HepG2 (cell line): ENCODE measurements around the gene PPP6R2. TPM values are rescaled to one million over a fixed set of nuclear protein-coding genes. Genes with fewer than 3 reads are reported as not detected.
"Not testable (repeated sequence)": the region's sequence is repeated elsewhere in the genome, so short reads cannot be mapped to it uniquely, and the experiment has no call there.

Source experiments
- ATAC-seq: fragments of 200-7000 bp; cut with Tn5 transposase; 3 replicates; pipeline ENCODE4 v1.9.1; 2020; ENCODE audit warnings: mild to moderate bottlenecking, moderate library complexity
- BruUV-seq: library from RNA; stranded (reverse); fragments of 400-500 nt; replicated peaks from 2 replicates; lab custom pipeline; 2021; lab: Mats Ljungman, UMichigan
- CTCF ChIA-PET: fragments of 300-600 bp; formaldehyde crosslinking; extraction: SDS; loops from one replicate; lab custom pipeline; 2021; ENCODE audit warnings: low total read pairs, inconsistent platforms, low intra/inter-chr PET ratio; lab: Yijun Ruan, JAX
- POLR2A ChIA-PET: fragments of 350-600 bp; sonication (Branson Sonifier 250); formaldehyde crosslinking; loops from one replicate; lab custom pipeline; 2020; ENCODE audit warnings: antibody characterized with exemption, inconsistent platforms; lab: Yijun Ruan, JAX
- DNase-seq: peaks from one replicate; pipeline ENCODE4 v3.0.0-alpha.2; 2015; ENCODE audit warnings: low spot score
- FAIRE-seq: peaks from 3 replicates; lab custom pipeline; 2011; peaks lifted over from hg19 to GRCh38; lab: Jason Lieb, UNC
- H2AFZ ChIP-seq: one replicate; pipeline ENCODE4 v1.6.1; 2011; ENCODE audit warnings: low read length, inconsistent platforms
- H3K27ac ChIP-seq: fragments of 300-600 bp; 3 replicates; pipeline ENCODE4 v1.8.0; 2011; ENCODE audit warnings: mixed run types, mild to moderate bottlenecking, mixed read lengths, low read length, inconsistent platforms; ENCODE audit not compliant: insufficient read depth; ENCODE audit errors: extremely low read length
- H3K27me3 ChIP-seq, 2 experiments: fragments of 200-600 bp in 1 of 2; 2 replicates in 1 of 2; 3 replicates in 1 of 2; pipeline versions ENCODE4 v1.6.0 to v1.8.0; 2011; ENCODE audit warnings: low read length in 2 of 2, mild to moderate bottlenecking in 2 of 2, moderate library complexity in 2 of 2, inconsistent platforms in 1 of 2; ENCODE audit not compliant: insufficient read depth in 2 of 2, control insufficient read depth in 1 of 2
- H3K36me3 ChIP-seq, 2 experiments: fragments of 200-600 bp in 1 of 2; replicated peaks in 1 of 2; 2 replicates in 1 of 2; 3 replicates in 1 of 2; pipeline versions ENCODE4 v1.5.1 to v1.8.0; 2011; ENCODE audit warnings: low read length in 2 of 2, inconsistent platforms in 1 of 2; ENCODE audit not compliant: insufficient read depth in 2 of 2, control insufficient read depth in 1 of 2
- H3K4me1 ChIP-seq: 2 replicates; pipeline ENCODE4 v1.5.1; 2012; ENCODE audit warnings: low read length, inconsistent platforms; ENCODE audit not compliant: insufficient read depth
- H3K4me2 ChIP-seq: 2 replicates; pipeline ENCODE4 v1.6.0; 2011; ENCODE audit warnings: low read depth, low read length, inconsistent platforms
- H3K4me3 ChIP-seq, 3 experiments: fragments of 200-600 bp in 1 of 3; sonication (generic), shearing (Covaris generic) in 1 of 3; replicated peaks in 1 of 3; 2 replicates each; pipeline ENCODE4 v1.5.1; 2011 to 2016; ENCODE audit warnings: low read length in 3 of 3, inconsistent platforms in 2 of 3, low read depth in 2 of 3, mild to moderate bottlenecking in 2 of 3, control low read depth in 1 of 3, mixed read lengths in 1 of 3; ENCODE audit not compliant: insufficient read depth in 1 of 3
- H3K79me2 ChIP-seq: one replicate; pipeline ENCODE4 v1.6.1; 2011; ENCODE audit warnings: low read length, inconsistent platforms; ENCODE audit not compliant: insufficient read depth
- H3K9ac ChIP-seq: 2 replicates; pipeline ENCODE4 v1.6.0; 2011; ENCODE audit warnings: mild to moderate bottlenecking, low read depth, low read length, inconsistent platforms; ENCODE audit not compliant: insufficient read depth
- H3K9me3 ChIP-seq: 2 replicates; pipeline ENCODE4 v1.5.1; 2012; ENCODE audit warnings: mild to moderate bottlenecking, low read length
- H4K20me1 ChIP-seq: 2 replicates; pipeline ENCODE4 v1.6.0; 2011; ENCODE audit warnings: inconsistent platforms, mild to moderate bottlenecking, low read length, moderate library complexity; ENCODE audit not compliant: insufficient read depth
- CCDC6 ChIP-seq: sonication (generic); formaldehyde crosslinking; IDR thresholded peaks from 2 replicates; pipeline ENCODE4 v1.8.1; 2022; ENCODE audit warnings: mild to moderate bottlenecking, missing genetic modification reagents, moderate library complexity
- CREB1 ChIP-seq, 2 experiments: fragments of 450-650 bp in 1 of 2; IDR thresholded peaks; 2 replicates each; pipeline ENCODE4 v1.6.1; 2016 to 2017; ENCODE audit warnings: control low read depth in 1 of 2, mild to moderate bottlenecking in 1 of 2, missing compliant biosample characterization in 1 of 2, missing genetic modification characterization in 1 of 2
- GABPA ChIP-seq, 2 experiments: IDR thresholded peaks; 2 replicates each; pipeline ENCODE4 v1.6.1; 2011 to 2016; ENCODE audit warnings: low read depth in 2 of 2, low read length in 1 of 2, missing biosample characterization in 1 of 2, missing genetic modification characterization in 1 of 2
- GFI1 ChIP-seq: sonication (generic); formaldehyde crosslinking; IDR thresholded peaks from 2 replicates; pipeline ENCODE4 v1.5.0; 2020; ENCODE audit warnings: missing genetic modification reagents, mild to moderate bottlenecking, borderline replicate concordance
- RCOR2 ChIP-seq: IDR thresholded peaks from 2 replicates; pipeline ENCODE4 v1.6.1; 2016; ENCODE audit warnings: missing biosample characterization, missing genetic modification reagents
- ZFP36L1 ChIP-seq: sonication (generic); formaldehyde crosslinking; IDR thresholded peaks from 2 replicates; pipeline ENCODE4 v1.8.0; 2022; ENCODE audit warnings: mild to moderate bottlenecking, missing genetic modification reagents, moderate library complexity
- ZNF205 ChIP-seq: IDR thresholded peaks from 2 replicates; pipeline ENCODE4 v1.6.1; 2018; ENCODE audit warnings: missing biosample characterization, missing genetic modification reagents
- WGBS: methylation state at CpG from one replicate; pipeline ENCODE4 v1.1.6; 2017; ENCODE audit warnings: low lambda C conversion rate; 5-methylcytosine and 5-hydroxymethylcytosine counted together
- in situ Hi-C: cut with HindIII; loops from 2 replicates; pipeline ENCODE4 v1.10.0; 2017; ENCODE audit warnings: low pct_unique_long_range_greater_than_20kb; ENCODE audit not compliant: extremely low pct_ligation_motif_present
- intact Hi-C: fragments of 100-400 bp; cut with micrococcal nuclease; formaldehyde crosslinking; loops from one replicate; pipeline ENCODE4 v1.10.0; 2022; ENCODE audit not compliant: unreplicated experiment
- polyA plus RNA-seq, 8 experiments: library from polyadenylated mRNA; depleted of rRNA in 3 of 8; stranded (reverse) in 7 of 8; unstranded in 1 of 8; fragments of >200 nt; fragmentation: Illumina TruSeq in 4 of 8; extraction: Trizol in 4 of 8; gene quantifications; 2 replicates each; pipeline versions ENCODE4 v1.2.1 to v1.2.3, GENCODE V29; 2011 to 2016; ENCODE audit warnings: low read depth in 4 of 8, missing spikeins in 1 of 8, mixed read lengths in 1 of 8; ENCODE audit not compliant: insufficient read depth in 1 of 8
- total RNA-seq, 5 experiments: library from RNA; depleted of rRNA; stranded (reverse); fragments of >200 nt; fragmentation: Illumina TruSeq; extraction: Trizol; gene quantifications; 2 replicates each; pipeline ENCODE4 v1.2.3, GENCODE V29; 2016; ENCODE audit warnings: low read depth in 1 of 5

The PPP6R2 gene
- total and polyA plus RNA-seq, 2 of the 13 experiments (the other 11 are each of a cell fraction or from before 2014, with no cell fraction given) = 55.0 to 102 TPM

GRCh38 chr22:50397371-50398060 lies 54.4 kb downstream of the PPP6R2 start:
- POLR2A ChIA-PET = interaction anchor here (0.8 to 2.2 kb wide), 4 partner anchors 10 to 154 kb away, joined by 3 to 32 read pairs (median 4); partner anchors contain the start of gene LMF2
- in situ Hi-C loops; H3K27me3 ChIP-seq; ATAC-seq; H2AFZ ChIP-seq; FAIRE-seq; H3K9ac ChIP-seq; BruUV-seq; H3K9me3 ChIP-seq; DNase-seq; CTCF ChIA-PET; TF ChIP-seq GABPA (IDR thresholded peaks at IDR 0.05; ENCODE audit: low read depth, low read length); CREB1 (IDR thresholded peaks at IDR 0.05): not testable (repeated sequence)
- Histone ChIP-seq H3K79me2 (peaks cover 45% of the 10 kb centered on the region), H4K20me1 (peaks cover 22% of the 10 kb centered on the region; the same call in 1 of the 2 replicates), H3K27ac (peak overlapping the region; percentile 56), H3K36me3 (peaks cover 20 to 44% of the 10 kb centered on the region in 2 experiments), H3K4me3 (peak overlapping the region in 1 of 3 experiments; percentile 11; a peak in 1 of 6 replicates), H3K4me2 (peak overlapping the region; percentile 76), H3K4me1 (peaks cover 87% of the 10 kb centered on the region)
- intact Hi-C loops = loop anchor here (2.0 kb wide), 1 partner anchor 55 kb away; the partner anchor contains the start of gene PPP6R2
- 54% methylated on average over 3 of the region's 4 CpGs for WGBS
- TF ChIP-seq GABPA (CRISPR knock-in tag; IDR thresholded peaks at IDR 0.05; ENCODE audit: low read depth) = 0 out of 2 replicates have a peak, but pooled peaks have one; percentile 2
- 0 out of 2 replicates have a peak, but pooled peaks have one; percentile 4 for TF ChIP-seq CCDC6
- TF ChIP-seq GFI1 (CRISPR knock-in tag) = peak; percentile 11; the same call in 1 of the 2 replicates
- peak; percentile 4; the same call in 1 of the 2 replicates for TF ChIP-seq RCOR2 (CRISPR knock-in tag)
- TF ChIP-seq ZNF205 (CRISPR knock-in tag) = 0 out of 2 replicates have a peak, but pooled peaks have one; percentile 21
- TF ChIP-seq ZFP36L1 (CRISPR knock-in tag) = 0 out of 2 replicates have a peak, but pooled peaks have one; percentile 2
- 0 out of 2 replicates have a peak, but pooled peaks have one; percentile 6 for TF ChIP-seq CREB1 (CRISPR knock-in tag; IDR thresholded peaks at IDR 0.05)
